Neutrophil (primary cell): ENCODE measurements around the gene PILRA.
"Not testable (repeated sequence)": the region's sequence is repeated elsewhere in the genome, so short reads cannot be mapped to it uniquely, and the experiment has no call there.

Experiments
- H3K27ac ChIP-seq: fragments of 200-600 bp; sonication (generic); 2 replicates; pipeline ENCODE4 v1.5.1; 2016; ENCODE audit warnings: mild to moderate bottlenecking, moderate library complexity
- H3K27me3 ChIP-seq: fragments of 200-600 bp; sonication (generic); 2 replicates; pipeline ENCODE4 v1.6.0; 2016; ENCODE audit warnings: mild to moderate bottlenecking
- H3K36me3 ChIP-seq: fragments of 200-600 bp; sonication (generic); 2 replicates; pipeline ENCODE4 v1.5.1; 2017
- H3K4me1 ChIP-seq, 2 experiments: fragments of 200-600 bp in 1 of 2; sonication (generic) in 1 of 2; 1 replicate in 1 of 2; 2 replicates in 1 of 2; pipeline versions ENCODE4 v1.5.1 to v1.6.1; 2013 to 2016; ENCODE audit warnings: low read depth in 1 of 2, low read length in 1 of 2, mild to moderate bottlenecking in 1 of 2, moderate library complexity in 1 of 2; ENCODE audit not compliant: control insufficient read depth in 1 of 2, insufficient read depth in 1 of 2
- H3K4me3 ChIP-seq, 2 experiments: fragments of 200-600 bp in 1 of 2; sonication (generic) in 1 of 2; 1 replicate in 1 of 2; 2 replicates in 1 of 2; pipeline ENCODE4 v1.5.1; 2013 to 2016; ENCODE audit warnings: low read depth in 1 of 2, low read length in 1 of 2, mild to moderate bottlenecking in 1 of 2, moderate library complexity in 1 of 2
- H3K9me3 ChIP-seq: fragments of 200-600 bp; sonication (generic); 2 replicates; pipeline ENCODE4 v1.5.1; 2016
- TF ChIP-seq, protein P1 (sequence below): fragments of 200-600 bp; sonication (generic); IDR thresholded peaks from 2 replicates; pipeline ENCODE4 v1.5.1; 2016; ENCODE audit warnings: antibody characterized with exemption

Gene PILRA

DNA sequence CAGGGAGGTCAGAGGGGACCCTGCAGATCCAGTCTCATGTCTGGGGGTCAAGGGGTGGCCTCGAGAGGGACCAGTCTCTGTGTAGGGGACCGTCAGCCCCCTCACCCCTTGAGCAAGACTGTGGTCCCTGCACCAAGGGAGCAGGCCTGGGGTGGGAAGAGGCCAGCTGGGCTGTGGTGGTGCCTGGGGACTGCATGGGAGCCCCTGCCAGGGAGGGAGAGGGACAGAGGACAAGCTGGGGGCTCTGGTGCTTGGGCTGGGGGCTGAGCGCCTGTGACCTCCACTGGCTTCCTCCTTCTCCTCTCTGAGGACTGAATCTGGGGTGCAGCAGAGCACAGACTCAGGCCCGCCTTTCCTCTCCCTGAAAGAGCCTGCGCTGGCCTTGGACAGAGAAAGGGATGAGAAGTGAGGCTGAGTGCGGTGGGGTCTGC, 16.1 kb upstream of the PILRA start:
- Histone ChIP-seq H3K4me1 (peaks cover 74 to 80% of the 10 kb centered on the region in 2 experiments), H3K27ac (peak overlapping the region; percentile 100), H3K27me3 (no peaks in the 10 kb centered on the region), H3K36me3 (peaks cover 44% of the 10 kb centered on the region), H3K9me3 (no peaks in the 10 kb centered on the region), H3K4me3 (peak overlapping the region; percentile 65 to 68)
- TF ChIP-seq, protein P1, sequence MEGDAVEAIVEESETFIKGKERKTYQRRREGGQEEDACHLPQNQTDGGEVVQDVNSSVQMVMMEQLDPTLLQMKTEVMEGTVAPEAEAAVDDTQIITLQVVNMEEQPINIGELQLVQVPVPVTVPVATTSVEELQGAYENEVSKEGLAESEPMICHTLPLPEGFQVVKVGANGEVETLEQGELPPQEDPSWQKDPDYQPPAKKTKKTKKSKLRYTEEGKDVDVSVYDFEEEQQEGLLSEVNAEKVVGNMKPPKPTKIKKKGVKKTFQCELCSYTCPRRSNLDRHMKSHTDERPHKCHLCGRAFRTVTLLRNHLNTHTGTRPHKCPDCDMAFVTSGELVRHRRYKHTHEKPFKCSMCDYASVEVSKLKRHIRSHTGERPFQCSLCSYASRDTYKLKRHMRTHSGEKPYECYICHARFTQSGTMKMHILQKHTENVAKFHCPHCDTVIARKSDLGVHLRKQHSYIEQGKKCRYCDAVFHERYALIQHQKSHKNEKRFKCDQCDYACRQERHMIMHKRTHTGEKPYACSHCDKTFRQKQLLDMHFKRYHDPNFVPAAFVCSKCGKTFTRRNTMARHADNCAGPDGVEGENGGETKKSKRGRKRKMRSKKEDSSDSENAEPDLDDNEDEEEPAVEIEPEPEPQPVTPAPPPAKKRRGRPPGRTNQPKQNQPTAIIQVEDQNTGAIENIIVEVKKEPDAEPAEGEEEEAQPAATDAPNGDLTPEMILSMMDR = no peak

DNA sequence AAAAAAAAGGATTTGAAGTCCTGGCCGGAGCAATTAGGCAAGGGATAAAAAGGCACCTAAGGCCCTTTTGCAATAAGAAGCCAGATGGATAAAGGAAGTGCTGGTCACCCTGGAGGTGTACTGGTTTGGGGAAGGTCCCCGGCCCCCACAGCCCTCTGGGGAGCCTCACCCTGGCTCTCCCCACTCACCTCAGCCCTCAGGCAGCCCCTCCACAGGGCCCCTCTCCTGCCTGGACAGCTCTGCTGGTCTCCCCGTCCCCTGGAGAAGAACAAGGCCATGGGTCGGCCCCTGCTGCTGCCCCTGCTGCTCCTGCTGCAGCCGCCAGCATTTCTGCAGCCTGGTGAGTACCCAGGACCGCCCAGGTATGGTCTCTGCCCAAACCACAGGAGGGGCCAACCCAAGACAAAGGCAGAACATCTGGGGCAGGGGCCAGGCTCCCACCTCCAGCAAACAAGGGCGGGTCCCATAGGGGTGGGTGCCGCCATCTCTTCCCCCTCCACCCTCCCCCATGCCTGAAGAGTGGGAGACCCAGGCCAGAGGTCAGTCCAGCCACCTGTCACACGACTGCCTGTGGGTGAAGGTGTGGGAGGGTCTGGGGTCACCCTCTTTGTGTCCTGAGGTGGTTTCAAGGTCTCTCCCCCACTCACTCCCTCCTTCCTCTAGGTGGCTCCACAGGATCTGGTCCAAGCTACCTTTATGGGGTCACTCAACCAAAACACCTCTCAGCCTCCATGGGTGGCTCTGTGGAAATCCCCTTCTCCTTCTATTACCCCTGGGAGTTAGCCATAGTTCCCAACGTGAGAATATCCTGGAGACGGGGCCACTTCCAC, 15.0 kb upstream of the PILRA start, which contains the start of gene PILRB:
PILRB (plus strand) TSS at position 91 of the 830 bp plus-strand sequence; CDS start at position 277, 186 bp downstream.
- Histone ChIP-seq H3K4me1 (peaks cover 67 to 75% of the 10 kb centered on the region in 2 experiments), H3K27ac (peak within 1 kb of the TSS; percentile 100), H3K9me3 (no peaks in the 10 kb centered on the region), H3K36me3 (peaks cover 45% of the 10 kb centered on the region), H3K4me3 (peak within 1 kb of the TSS; percentile 65 to 68), H3K27me3 (no peaks in the 10 kb centered on the region)
- TF ChIP-seq, protein P1 = peak; percentile 12

DNA sequence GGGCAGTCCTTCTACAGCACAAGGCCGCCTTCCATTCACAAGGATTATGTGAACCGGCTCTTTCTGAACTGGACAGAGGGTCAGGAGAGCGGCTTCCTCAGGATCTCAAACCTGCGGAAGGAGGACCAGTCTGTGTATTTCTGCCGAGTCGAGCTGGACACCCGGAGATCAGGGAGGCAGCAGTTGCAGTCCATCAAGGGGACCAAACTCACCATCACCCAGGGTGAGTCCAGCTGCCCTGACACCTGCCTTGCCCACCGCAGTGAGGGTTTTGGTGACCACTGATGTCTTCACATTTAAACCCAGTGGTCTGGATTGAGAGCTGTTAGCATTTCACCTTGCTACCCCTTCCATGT, 14.5 kb upstream of the PILRA start:
- Histone ChIP-seq H3K27ac (peak overlapping the region; percentile 100), H3K27me3 (no peaks in the 10 kb centered on the region), H3K4me3 (peak overlapping the region; percentile 65 to 68), H3K36me3 (peaks cover 43% of the 10 kb centered on the region), H3K4me1 (peaks cover 63 to 69% of the 10 kb centered on the region in 2 experiments), H3K9me3 (no peaks in the 10 kb centered on the region)
- TF ChIP-seq, protein P1 = no peak

DNA sequence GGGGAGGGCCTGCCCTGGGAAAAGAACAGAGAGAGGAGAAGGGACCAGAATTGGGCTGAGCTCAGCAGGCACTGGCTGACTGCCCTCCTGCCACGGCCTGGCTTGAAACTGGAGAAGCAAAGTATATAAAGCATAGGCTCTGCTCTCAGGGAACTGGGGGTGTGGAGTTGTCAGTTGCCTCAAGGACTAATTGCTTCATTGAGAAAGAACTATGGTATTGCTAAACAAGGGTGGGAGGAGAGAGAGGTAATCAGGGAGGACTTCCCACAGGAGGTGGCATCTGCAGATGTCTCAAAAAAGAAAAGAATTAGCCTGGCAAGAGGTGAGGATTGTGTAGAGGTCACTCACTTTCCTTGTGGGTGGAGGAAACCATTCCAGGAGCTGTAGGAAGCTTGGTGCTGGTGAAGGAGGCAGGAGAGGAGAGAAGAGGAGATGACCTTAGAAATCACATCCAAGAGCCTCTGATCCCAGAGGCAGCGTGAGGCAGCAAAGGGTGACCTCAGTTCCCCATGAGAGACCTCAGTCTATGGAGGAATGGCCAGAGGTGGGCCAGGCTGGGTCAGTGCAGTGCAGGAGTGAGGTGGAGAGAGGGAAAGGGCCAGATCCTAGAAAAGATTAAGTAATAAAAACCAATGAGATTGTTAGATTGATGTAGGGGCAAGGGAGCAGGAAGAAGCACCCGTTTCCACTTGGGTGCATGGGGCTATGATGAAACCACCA, 13.0 kb upstream of the PILRA start:
- Histone ChIP-seq H3K4me1 (peaks cover 68 to 70% of the 10 kb centered on the region in 2 experiments), H3K4me3 (peak overlapping the region; percentile 29 to 38), H3K27me3 (no peaks in the 10 kb centered on the region), H3K9me3 (no peaks in the 10 kb centered on the region), H3K36me3 (peaks cover 43% of the 10 kb centered on the region), H3K27ac (peak overlapping the region; percentile 100)
- TF ChIP-seq, protein P1 = no peak

DNA sequence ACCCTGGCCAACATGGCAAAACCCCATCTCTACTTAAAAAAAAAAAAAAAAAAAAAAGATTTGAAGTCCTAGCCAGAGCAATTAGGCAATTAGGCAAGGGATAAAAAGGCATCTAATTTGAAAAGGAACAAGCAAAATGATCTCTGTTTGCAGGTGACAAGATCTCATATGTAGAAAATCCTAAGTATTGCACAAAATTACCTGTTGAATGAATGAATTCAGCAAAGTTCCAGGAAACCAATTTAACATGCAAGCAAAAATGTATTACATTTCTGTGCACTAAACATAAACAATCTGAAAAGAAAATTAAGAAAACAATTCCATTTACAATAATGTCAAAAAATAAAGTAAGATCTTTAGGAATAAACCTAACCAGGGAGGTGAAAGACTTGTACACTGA, 10.2 kb upstream of the PILRA start:
- TF ChIP-seq, protein P1 = no peak
- Histone ChIP-seq H3K27me3 (no peaks in the 10 kb centered on the region), H3K36me3 (peaks cover 43% of the 10 kb centered on the region)

DNA sequence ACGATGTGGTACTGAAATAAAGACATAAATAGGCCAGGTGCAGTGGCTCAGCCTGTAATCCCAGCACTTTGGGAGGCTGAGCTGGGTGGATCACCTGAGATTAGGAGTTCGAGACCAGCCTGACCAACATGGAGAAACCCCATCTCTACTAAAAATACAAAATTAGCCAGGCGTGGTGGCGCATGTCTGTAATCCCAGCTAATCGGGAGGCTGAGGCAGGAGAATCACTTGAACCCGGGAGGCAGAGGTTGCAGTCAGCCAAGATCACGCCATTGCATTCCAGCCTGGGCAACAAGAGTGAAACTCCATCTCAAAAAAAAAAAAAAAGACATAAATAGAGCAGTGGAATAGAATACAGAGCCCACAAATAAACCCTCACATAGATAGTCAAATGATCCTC, 9.5 kb upstream of the PILRA start:
- H3K9me3 ChIP-seq, H3K4me3 ChIP-seq, H3K27me3 ChIP-seq: not testable (repeated sequence)
- H3K36me3 ChIP-seq = peaks cover 41% of the 10 kb centered on the region
- peak overlapping the region; percentile 100 for H3K27ac ChIP-seq
- H3K4me1 ChIP-seq = peaks cover 68 to 70% of the 10 kb centered on the region in 2 experiments

More for the DNA sequence above, 10.2 kb upstream of the PILRA start:
- Histone ChIP-seq H3K9me3 (no peaks in the 10 kb centered on the region), H3K4me3 (no peak overlapping the region), H3K4me1 (peaks cover 68 to 70% of the 10 kb centered on the region in 2 experiments), H3K27ac (peak overlapping the region; percentile 100)
